IMR-90 (cell line): Measurements from ENCODE around the gene KLHL8. TPM values are rescaled to one million over a fixed set of nuclear protein-coding genes. Genes with fewer than 3 reads are reported as not detected.

Experiments used
- ATAC-seq: fragments of 200-7000 bp; cut with Tn5 transposase; 2 replicates; pipeline ENCODE4 v1.9.1; 2020; ENCODE audit warnings: low read depth, mild to moderate bottlenecking, moderate library complexity
- BruUV-seq: library from RNA; stranded (reverse); fragments of 400-500 nt; replicated peaks from 2 replicates; lab custom pipeline; 2021; lab: Mats Ljungman, UMichigan
- CTCF ChIA-PET: fragments of 300-600 bp; formaldehyde crosslinking; extraction: SDS; loops from one replicate; lab custom pipeline; 2021; ENCODE audit warnings: antibody characterized with exemption; lab: Yijun Ruan, JAX
- POLR2A ChIA-PET: fragments of 300-600 bp; sonication (Branson Sonifier 250); formaldehyde crosslinking; loops from one replicate; lab custom pipeline; 2022; ENCODE audit warnings: antibody characterized with exemption; ENCODE audit not compliant: unreplicated experiment; lab: Charles Lee
- DNase-seq: peaks from one replicate; pipeline ENCODE4 v3.0.0; 2013
- H2AFZ ChIP-seq: replicated peaks from 2 replicates; pipeline ENCODE3; 2013; ENCODE audit warnings: low read length, mild to moderate bottlenecking; ENCODE audit not compliant: poor library complexity
- H2AK5ac ChIP-seq: 2 replicates; pipeline ENCODE4 v1.6.1; 2013; ENCODE audit warnings: low read depth, low read length, inconsistent platforms
- H2AK9ac ChIP-seq: replicated peaks from 2 replicates; pipeline ENCODE3; 2013; ENCODE audit warnings: mild to moderate bottlenecking, low read depth, low read length, moderate library complexity; ENCODE audit not compliant: poor library complexity
- H2BK120ac ChIP-seq: 2 replicates; pipeline ENCODE4 v1.6.1; 2013; ENCODE audit warnings: low read depth, low read length, inconsistent platforms
- H2BK15ac ChIP-seq: 3 replicates; pipeline ENCODE4 v1.6.1; 2013; ENCODE audit warnings: low read depth, low read length, inconsistent platforms
- H2BK20ac ChIP-seq: 2 replicates; pipeline ENCODE4 v1.6.1; 2013; ENCODE audit warnings: low read depth, mild to moderate bottlenecking, inconsistent platforms, low read length, moderate library complexity
- H2BK5ac ChIP-seq: 2 replicates; pipeline ENCODE4 v1.6.1; 2013; ENCODE audit warnings: mild to moderate bottlenecking, low read depth, low read length, inconsistent platforms; ENCODE audit not compliant: poor library complexity, severe bottlenecking
- H3K14ac ChIP-seq: replicated peaks from 2 replicates; pipeline ENCODE4 v1.6.1; 2013; ENCODE audit warnings: low read depth, low read length, inconsistent platforms
- H3K18ac ChIP-seq: 2 replicates; pipeline ENCODE4 v1.6.1; 2013; ENCODE audit warnings: low read depth, low read length, control low read depth
- H3K23ac ChIP-seq: 2 replicates; pipeline ENCODE4 v1.6.1; 2013; ENCODE audit warnings: low read depth, low read length, inconsistent platforms
- H3K27ac ChIP-seq: 2 replicates; pipeline ENCODE4 v1.5.1; 2013; ENCODE audit warnings: mild to moderate bottlenecking, control low read depth, low read length; ENCODE audit not compliant: insufficient read depth
- H3K27me3 ChIP-seq: 2 replicates; pipeline ENCODE4 v1.6.1; 2013; ENCODE audit warnings: low read length; ENCODE audit not compliant: control insufficient read depth, insufficient read depth
- H3K36me3 ChIP-seq: 2 replicates; pipeline ENCODE4 v1.6.1; 2013; ENCODE audit warnings: low read length, mixed read lengths; ENCODE audit not compliant: control insufficient read depth, insufficient read depth
- H3K4ac ChIP-seq: 2 replicates; pipeline ENCODE4 v1.6.1; 2013; ENCODE audit warnings: low read depth, low read length, inconsistent platforms
- H3K4me1 ChIP-seq: 2 replicates; pipeline ENCODE4 v1.6.1; 2013; ENCODE audit warnings: low read length, mixed read lengths; ENCODE audit not compliant: control insufficient read depth, insufficient read depth
- H3K4me2 ChIP-seq: 2 replicates; pipeline ENCODE4 v1.6.1; 2013; ENCODE audit warnings: low read depth, mild to moderate bottlenecking, control low read depth, low read length, moderate library complexity
- H3K4me3 ChIP-seq: 2 replicates; pipeline ENCODE4 v1.5.1; 2013; ENCODE audit warnings: low read depth, mild to moderate bottlenecking, control low read depth, low read length, moderate library complexity; ENCODE audit not compliant: insufficient read depth
- H3K56ac ChIP-seq: 2 replicates; pipeline ENCODE4 v1.6.1; 2013; ENCODE audit warnings: low read length, inconsistent platforms; ENCODE audit not compliant: insufficient read depth; ENCODE audit errors: extremely low read depth
- H3K79me1 ChIP-seq, 2 experiments: 2 replicates each; pipeline ENCODE4 v1.6.1; 2013; ENCODE audit warnings: low read length in 2 of 2, inconsistent platforms in 1 of 2, low read depth in 1 of 2
- H3K9ac ChIP-seq: 2 replicates; pipeline ENCODE4 v1.6.1; 2013; ENCODE audit warnings: low read depth, low read length, control low read depth
- H3K9me1 ChIP-seq: 2 replicates; pipeline ENCODE4 v1.6.1; 2013; ENCODE audit warnings: low read length, inconsistent platforms; ENCODE audit not compliant: insufficient read depth
- H3K9me3 ChIP-seq: 2 replicates; pipeline ENCODE4 v1.6.1; 2013; ENCODE audit warnings: low read length; ENCODE audit not compliant: control insufficient read depth, insufficient read depth
- H4K20me1 ChIP-seq: 2 replicates; pipeline ENCODE4 v1.6.1; 2013; ENCODE audit warnings: low read length, inconsistent platforms; ENCODE audit not compliant: insufficient read depth
- H4K5ac ChIP-seq: 2 replicates; pipeline ENCODE4 v1.6.1; 2013; ENCODE audit warnings: mild to moderate bottlenecking, low read depth, low read length, control low read depth
- H4K8ac ChIP-seq, 2 experiments: 2 replicates each; pipeline ENCODE4 v1.6.1; 2013; ENCODE audit warnings: low read depth in 2 of 2, low read length in 2 of 2, control low read depth in 1 of 2, inconsistent platforms in 1 of 2
- H4K91ac ChIP-seq: 2 replicates; pipeline ENCODE4 v1.6.1; 2013; ENCODE audit warnings: low read depth, low read length, inconsistent platforms; ENCODE audit not compliant: insufficient read depth
- CTCF ChIP-seq: conservative IDR thresholded peaks from 2 replicates; pipeline ENCODE4 v1.5.1; 2012; ENCODE audit warnings: mild to moderate bottlenecking, low read depth, low read length, improper control_type of control experiment
- MXI1 ChIP-seq: IDR thresholded peaks from 2 replicates; pipeline ENCODE4 v1.6.1; 2012; ENCODE audit warnings: low read depth, mild to moderate bottlenecking, low read length, moderate library complexity, borderline replicate concordance
- WGBS, 2 experiments: methylation state at CpG; one replicate each; pipeline versions ENCODE4 v1.1.5 to v1.1.7; 2013; ENCODE audit warnings: missing lambda C conversion rate in 2 of 2; ENCODE audit not compliant: insufficient read length in 1 of 2; ENCODE audit errors: extremely low coverage in 2 of 2; 5-methylcytosine and 5-hydroxymethylcytosine counted together
- dilution Hi-C: fragments of 300-500 bp; cut with HindIII; formaldehyde crosslinking; loops from one replicate; pipeline ENCODE4 v1.14.3; 2018; ENCODE audit warnings: low sequenced_read_pairs; ENCODE audit not compliant: unreplicated experiment
- in situ Hi-C: fragments of 300-500 bp; cut with MboI; formaldehyde crosslinking; loops from 3 replicates; pipeline ENCODE4 v1.14.3; 2019; ENCODE audit warnings: low sequenced_read_pairs, inconsistent platforms, mixed read lengths
- intact Hi-C: fragments of 100-400 bp; cut with micrococcal nuclease; formaldehyde crosslinking; loops from 2 replicates; pipeline ENCODE4 v1.10.0; 2022
- polyA plus RNA-seq, 3 experiments: library from polyadenylated mRNA; depleted of rRNA; stranded (reverse); fragments of >200 nt; gene quantifications; 2 replicates each; pipeline ENCODE4 v1.2.3, GENCODE V29; 2012; ENCODE audit warnings: low replicate concordance in 1 of 3
- total RNA-seq: library from RNA; depleted of rRNA; stranded (reverse); fragments of >200 nt; gene quantifications from 2 replicates; pipeline ENCODE4 v1.2.3, GENCODE V29; 2012

KLHL8 gene
- total and polyA plus RNA-seq, 2 of the 4 experiments (the other 2 are of a cell fraction): 3.1 to 9.5 TPM

DNA sequence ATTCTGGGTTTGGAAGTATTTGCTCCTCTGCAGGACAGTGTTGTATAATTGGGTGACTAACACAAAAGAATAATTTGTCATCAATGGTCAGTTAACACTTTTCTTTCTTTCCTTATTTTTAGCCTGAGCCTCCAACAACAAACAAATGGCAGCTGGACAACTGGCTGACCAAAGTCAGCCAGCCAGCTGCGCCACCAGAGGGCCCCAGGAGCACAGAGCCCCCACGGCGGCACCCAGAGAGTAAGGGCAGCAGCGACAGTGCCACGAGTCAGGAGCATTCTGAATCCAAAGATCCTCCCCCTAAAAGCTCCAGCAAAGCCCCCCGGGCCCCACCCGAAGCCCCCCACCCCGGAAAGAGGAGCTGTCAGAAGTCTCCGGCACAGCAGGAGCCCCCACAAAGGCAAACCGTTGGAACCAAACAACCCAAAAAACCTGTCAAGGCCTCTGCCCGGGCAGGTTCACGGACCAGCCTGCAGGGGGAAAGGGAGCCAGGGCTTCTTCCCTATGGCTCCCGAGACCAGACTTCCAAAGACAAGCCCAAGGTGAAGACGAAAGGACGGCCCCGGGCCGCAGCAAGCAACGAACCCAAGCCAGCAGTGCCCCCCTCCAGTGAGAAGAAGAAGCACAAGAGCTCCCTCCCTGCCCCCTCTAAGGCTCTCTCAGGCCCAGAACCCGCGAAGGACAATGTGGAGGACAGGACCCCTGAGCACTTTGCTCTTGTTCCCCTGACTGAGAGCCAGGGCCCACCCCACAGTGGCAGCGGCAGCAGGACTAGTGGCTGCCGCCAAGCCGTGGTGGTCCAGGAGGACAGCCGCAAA lies 106.0 kb downstream of the KLHL8 start:
- Histone ChIP-seq H3K4me2 (no peak overlapping the region), H2BK20ac (no peak overlapping the region), H3K4ac (no peak overlapping the region), H2BK120ac (no peak overlapping the region), H4K91ac (no peak overlapping the region), H3K23ac (no peak overlapping the region), H3K9me1 (no peaks in the 10 kb centered on the region; the same call in none of the 2 replicates), H2BK15ac (no peak overlapping the region), H3K18ac (no peak overlapping the region), H2BK5ac (no peak overlapping the region), H3K79me1 (peaks cover 17 to 24% of the 10 kb centered on the region in 2 experiments; a peak in 3 of 4 replicates), H2AK9ac (no peak overlapping the region), H3K27me3 (no peaks in the 10 kb centered on the region), H4K20me1 (no peaks in the 10 kb centered on the region), H3K27ac (no peak overlapping the region), H3K4me1 (peaks cover 14% of the 10 kb centered on the region), H3K9me3 (no peaks in the 10 kb centered on the region), H4K8ac (no peak overlapping the region), H3K56ac (no peak overlapping the region), H3K14ac (no peak overlapping the region), H4K5ac (no peak overlapping the region), H3K4me3 (no peak overlapping the region), H3K36me3 (peaks cover 19% of the 10 kb centered on the region), H2AFZ (no peak overlapping the region), H3K9ac (no peak overlapping the region), H2AK5ac (no peak overlapping the region)
- CTCF ChIA-PET: interaction anchor here (0.6 to 1.4 kb wide), 2 partner anchors 21 to 34 kb away, joined by 3 to 8 read pairs; no protein-coding TSS in a partner anchor
- POLR2A ChIA-PET: no interaction called here
- TF ChIP-seq MXI1 (no peak), CTCF (0 out of 2 replicates have a peak, but pooled peaks have one; percentile 2)
- dilution Hi-C loops: no loop called here
- in situ Hi-C loops: loop anchor here (25.0 kb wide), 1 partner anchor 627 kb away; no protein-coding TSS in a partner anchor
- BruUV-seq: no TSS peak
- WGBS, 2 experiments: 100% methylated on average over 5 of the region's 24 CpGs; no CpG with 5 or more reads in 1 of the 2 experiments
- DNase-seq (no peak), ATAC-seq (no peak)
- intact Hi-C loops: loop anchor here (5.0 kb wide), 1 partner anchor 172 kb away; no protein-coding TSS in a partner anchor
